ENCODE measurements around the gene LTBP2.

DNA sequence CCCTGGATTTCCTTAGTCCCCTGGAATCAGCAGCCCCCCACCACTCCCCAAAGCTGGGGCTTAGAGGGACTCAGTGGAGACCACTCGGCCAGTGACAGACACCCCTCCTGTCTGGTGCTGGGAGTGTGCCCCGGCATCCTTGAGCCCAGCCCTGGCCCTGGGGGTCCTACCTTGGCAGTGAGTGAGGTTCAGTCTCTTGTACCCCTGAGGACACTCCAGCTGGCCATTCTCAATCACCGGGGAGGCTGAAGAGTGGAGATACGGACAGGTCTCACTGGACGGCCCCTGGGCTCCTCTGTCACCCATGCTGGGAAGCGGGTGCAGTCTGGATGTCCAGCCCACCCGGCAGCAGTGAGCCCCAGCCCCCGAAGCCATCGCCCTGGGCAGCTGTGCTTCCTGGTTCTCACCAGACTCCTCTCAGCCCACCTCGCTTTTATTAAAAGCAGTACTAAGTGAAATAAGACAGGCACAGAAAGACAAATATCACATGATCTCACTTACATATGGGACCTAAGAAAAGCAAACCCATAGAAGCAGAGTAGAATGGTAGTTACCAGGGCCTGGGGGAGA lies 76.2 kb downstream of the LTBP2 start:
- TF ChIP-seq, protein P1, sequence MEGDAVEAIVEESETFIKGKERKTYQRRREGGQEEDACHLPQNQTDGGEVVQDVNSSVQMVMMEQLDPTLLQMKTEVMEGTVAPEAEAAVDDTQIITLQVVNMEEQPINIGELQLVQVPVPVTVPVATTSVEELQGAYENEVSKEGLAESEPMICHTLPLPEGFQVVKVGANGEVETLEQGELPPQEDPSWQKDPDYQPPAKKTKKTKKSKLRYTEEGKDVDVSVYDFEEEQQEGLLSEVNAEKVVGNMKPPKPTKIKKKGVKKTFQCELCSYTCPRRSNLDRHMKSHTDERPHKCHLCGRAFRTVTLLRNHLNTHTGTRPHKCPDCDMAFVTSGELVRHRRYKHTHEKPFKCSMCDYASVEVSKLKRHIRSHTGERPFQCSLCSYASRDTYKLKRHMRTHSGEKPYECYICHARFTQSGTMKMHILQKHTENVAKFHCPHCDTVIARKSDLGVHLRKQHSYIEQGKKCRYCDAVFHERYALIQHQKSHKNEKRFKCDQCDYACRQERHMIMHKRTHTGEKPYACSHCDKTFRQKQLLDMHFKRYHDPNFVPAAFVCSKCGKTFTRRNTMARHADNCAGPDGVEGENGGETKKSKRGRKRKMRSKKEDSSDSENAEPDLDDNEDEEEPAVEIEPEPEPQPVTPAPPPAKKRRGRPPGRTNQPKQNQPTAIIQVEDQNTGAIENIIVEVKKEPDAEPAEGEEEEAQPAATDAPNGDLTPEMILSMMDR (conservative IDR thresholded peaks at IDR 0.05) = no peak
- no peak for TF ChIP-seq EZH2 (IDR thresholded peaks at IDR 0.05; ENCODE audit: low read depth)

All from PC-9 (cell line).